ENCODE measurements around the gene SDHB.

The SDHB gene

GRCh38 chr1:16971341-16972188, 82.3 kb downstream of the SDHB start:
- no peak overlapping the region for H3K27ac ChIP-seq (ENCODE audit: low read depth, low read length, poor library complexity, severe bottlenecking)
- H3K4me3 ChIP-seq (ENCODE audit: low read depth, low read length, poor library complexity, severe bottlenecking): no peak overlapping the region
- H3F3A ChIP-seq (ENCODE audit: insufficient read depth, low read length): no peaks in the 10 kb centered on the region
- no peaks in the 10 kb centered on the region for H3K79me2 ChIP-seq (ENCODE audit: insufficient read depth, low read length)
- H3K4me1 ChIP-seq (ENCODE audit: insufficient read depth, low read length, severe bottlenecking): no peaks in the 10 kb centered on the region
- H3K9me2 ChIP-seq (ENCODE audit: low read depth, low read length): no peaks in the 10 kb centered on the region
- no peak overlapping the region for H2AFZ ChIP-seq (ENCODE audit: low read length)
- H3K9ac ChIP-seq (ENCODE audit: low read length): no peak overlapping the region
- TF ChIP-seq EZH2 (IDR thresholded peaks at IDR 0.05; ENCODE audit: borderline replicate concordance, low read length): no peak
- TF ChIP-seq CTCF (IDR thresholded peaks at IDR 0.05; ENCODE audit: low read length): no peak
- no peaks in the 10 kb centered on the region for H3K27me3 ChIP-seq (ENCODE audit: insufficient read depth, low read length)
- no peaks in the 10 kb centered on the region for H3K9me3 ChIP-seq (ENCODE audit: low read length)
- H3K36me3 ChIP-seq (ENCODE audit: insufficient read depth, low read length): no peaks in the 10 kb centered on the region
- H4K20me1 ChIP-seq (ENCODE audit: insufficient read depth, low read length): no peaks in the 10 kb centered on the region
- H3K4me2 ChIP-seq (ENCODE audit: low read length): no peak overlapping the region

- Histone ChIP-seq H3K9me3 (ENCODE audit: low read length) (no peaks in the 10 kb centered on the region), H3K27ac (ENCODE audit: low read depth, low read length, poor library complexity, severe bottlenecking) (no peak overlapping the region), H3K9ac (ENCODE audit: low read length) (no peak overlapping the region), H3K27me3 (ENCODE audit: insufficient read depth, low read length) (no peaks in the 10 kb centered on the region), H3K4me2 (ENCODE audit: low read length) (no peak overlapping the region), H3K4me1 (ENCODE audit: insufficient read depth, low read length, severe bottlenecking) (no peaks in the 10 kb centered on the region), H3K4me3 (ENCODE audit: low read depth, low read length, poor library complexity, severe bottlenecking) (no peak overlapping the region), H2AFZ (ENCODE audit: low read length) (no peak overlapping the region), H3K9me2 (ENCODE audit: low read depth, low read length) (no peaks in the 10 kb centered on the region), H3K36me3 (ENCODE audit: insufficient read depth, low read length) (no peaks in the 10 kb centered on the region), H3F3A (ENCODE audit: insufficient read depth, low read length) (no peaks in the 10 kb centered on the region), H3K79me2 (ENCODE audit: insufficient read depth, low read length) (no peaks in the 10 kb centered on the region), H4K20me1 (ENCODE audit: insufficient read depth, low read length) (no peaks in the 10 kb centered on the region)
- TF ChIP-seq CTCF (IDR thresholded peaks at IDR 0.05; ENCODE audit: low read length) (no peak), EZH2 (IDR thresholded peaks at IDR 0.05; ENCODE audit: borderline replicate concordance, low read length) (no peak)
These were observed 83.5 kb downstream of the SDHB start for GRCh38 chr1:16970132-16970910.

GRCh38 chr1:16969651-16970050, 84.2 kb downstream of the SDHB start:
- Histone ChIP-seq H3K4me2 (ENCODE audit: low read length) (no peak overlapping the region), H4K20me1 (ENCODE audit: insufficient read depth, low read length) (no peaks in the 10 kb centered on the region), H3K79me2 (ENCODE audit: insufficient read depth, low read length) (no peaks in the 10 kb centered on the region), H3K9me2 (ENCODE audit: low read depth, low read length) (no peaks in the 10 kb centered on the region), H3F3A (ENCODE audit: insufficient read depth, low read length) (no peaks in the 10 kb centered on the region), H3K9me3 (ENCODE audit: low read length) (no peaks in the 10 kb centered on the region), H3K4me3 (ENCODE audit: low read depth, low read length, poor library complexity, severe bottlenecking) (no peak overlapping the region), H3K4me1 (ENCODE audit: insufficient read depth, low read length, severe bottlenecking) (no peaks in the 10 kb centered on the region), H3K27ac (ENCODE audit: low read depth, low read length, poor library complexity, severe bottlenecking) (no peak overlapping the region), H3K27me3 (ENCODE audit: insufficient read depth, low read length) (no peaks in the 10 kb centered on the region), H3K36me3 (ENCODE audit: insufficient read depth, low read length) (no peaks in the 10 kb centered on the region), H2AFZ (ENCODE audit: low read length) (no peak overlapping the region), H3K9ac (ENCODE audit: low read length) (no peak overlapping the region)
- no peak for TF ChIP-seq CTCF (IDR thresholded peaks at IDR 0.05; ENCODE audit: low read length)
- TF ChIP-seq EZH2 (IDR thresholded peaks at IDR 0.05; ENCODE audit: borderline replicate concordance, low read length): no peak
